HG03095 (cell line): ENCODE measurements around the gene PCNX1.

Experiments used
- ATAC-seq: cut with Tn5 transposase; IDR thresholded peaks from one replicate; pipeline ENCODE4 v1.9.1; 2021; ENCODE audit warnings: moderate library complexity; ENCODE audit not compliant: unreplicated experiment

The PCNX1 gene

GRCh38 chr14:70956511-70956910 lies 49.3 kb downstream of the PCNX1 start:
- ATAC-seq = no peak

- no peak for ATAC-seq
Observed at GRCh38 chr14:70957710-70958109, 50.5 kb downstream of the PCNX1 start.

GRCh38 chr14:70962935-70963334 lies 55.7 kb downstream of the PCNX1 start:
- ATAC-seq = no peak

- no peak for ATAC-seq
Observed at GRCh38 chr14:70964492-70964891, 57.2 kb downstream of the PCNX1 start.

- no peak for ATAC-seq
Observed at GRCh38 chr14:70971560-70971959, 64.3 kb downstream of the PCNX1 start.

- no peak for ATAC-seq
Observed at GRCh38 chr14:70972107-70972976, 65.1 kb downstream of the PCNX1 start.

- ATAC-seq = no peak
Observed at GRCh38 chr14:70976591-70976990, 69.3 kb downstream of the PCNX1 start.

GRCh38 chr14:70981000-70981952 lies 74.0 kb downstream of the PCNX1 start:
- no peak for ATAC-seq

- no peak for ATAC-seq
Observed at GRCh38 chr14:70982200-70982599, 74.9 kb downstream of the PCNX1 start.

- ATAC-seq = no peak
Observed at GRCh38 chr14:70987041-70987440, 79.8 kb downstream of the PCNX1 start.

GRCh38 chr14:70988452-70988851 lies 81.2 kb downstream of the PCNX1 start:
- no peak for ATAC-seq

- no peak for ATAC-seq
Observed at GRCh38 chr14:70993931-70994330, 86.7 kb downstream of the PCNX1 start.

GRCh38 chr14:70995211-70995610 lies 88.0 kb downstream of the PCNX1 start:
- ATAC-seq = no peak

GRCh38 chr14:70995671-70996070 lies 88.4 kb downstream of the PCNX1 start:
- no peak for ATAC-seq

GRCh38 chr14:70999117-70999516 lies 91.9 kb downstream of the PCNX1 start:
- ATAC-seq = no peak

- no peak for ATAC-seq
Observed at GRCh38 chr14:71000091-71000490, 92.8 kb downstream of the PCNX1 start.

GRCh38 chr14:71001742-71002141 lies 94.5 kb downstream of the PCNX1 start:
- no peak for ATAC-seq

GRCh38 chr14:71003156-71003555 lies 95.9 kb downstream of the PCNX1 start:
- no peak for ATAC-seq

- no peak for ATAC-seq
Observed at GRCh38 chr14:71004481-71004880, 97.2 kb downstream of the PCNX1 start.

- no peak for ATAC-seq
Observed at GRCh38 chr14:71005076-71005475, 97.8 kb downstream of the PCNX1 start.

- no peak for ATAC-seq
Observed at GRCh38 chr14:71006200-71006563, 98.9 kb downstream of the PCNX1 start.

- ATAC-seq = no peak
Observed at GRCh38 chr14:71011479-71011878, 104.2 kb downstream of the PCNX1 start.
